Tibial artery (tissue), 4 donors: Measurements from ENCODE around the gene SCRN3.
"Not testable (repeated sequence)": the region's sequence is repeated elsewhere in the genome, so short reads cannot be mapped to it uniquely, and the experiment has no call there.

ENCODE experiments used
- DNase-seq, 2 donors: peaks; one replicate each; pipeline ENCODE4 v3.0.0-alpha.2; 2019
- H3K27ac ChIP-seq, 2 donors: fragments of 200-600 bp; sonication (generic) in 1 of 2; 1 replicate in 1 of 2; 2 replicates in 1 of 2; pipeline ENCODE4 v1.5.1; 2018 to 2019; ENCODE audit warnings: mild to moderate bottlenecking in 1 of 2
- H3K27me3 ChIP-seq, 2 donors: fragments of 200-600 bp; sonication (generic) in 1 of 2; one replicate each; pipeline versions ENCODE4 v1.5.1 to v1.6.0; 2016 to 2019
- H3K36me3 ChIP-seq, 3 donors: fragments of 200-600 bp; sonication (generic) in 2 of 3; one replicate each; pipeline ENCODE4 v1.5.1; 2016 to 2019; ENCODE audit warnings: mild to moderate bottlenecking in 2 of 3
- H3K4me1 ChIP-seq, 4 donors: fragments of 200-600 bp; sonication (generic) in 2 of 4; 1 replicate in 3 of 4; 2 replicates in 1 of 4; pipeline ENCODE4 v1.5.1; 2016 to 2019
- H3K4me3 ChIP-seq, 2 donors: fragments of 200-600 bp; sonication (generic) in 1 of 2; 1 replicate in 1 of 2; 2 replicates in 1 of 2; pipeline ENCODE4 v1.5.1; 2018 to 2019; ENCODE audit warnings: mild to moderate bottlenecking in 2 of 2
- H3K9me3 ChIP-seq, 3 donors: fragments of 200-600 bp; sonication (generic) in 1 of 3; one replicate each; pipeline ENCODE4 v1.5.1; 2016 to 2019
- intact Hi-C: fragments of 100-400 bp; cut with DNase I; formaldehyde crosslinking; loops from one replicate; pipeline ENCODE4 v1.15.0; 2023; ENCODE audit warnings: low total_unique reads
- TF ChIP-seq, protein P1 (sequence below), 2 experiments: fragments of 200-600 bp in 1 of 2; fragments of 450-650 bp in 1 of 2; IDR thresholded peaks; one replicate each; pipeline ENCODE4 v1.5.1; 2017 to 2019; ENCODE audit warnings: antibody characterized with exemption in 2 of 2, mild to moderate bottlenecking in 1 of 2, moderate library complexity in 1 of 2

Gene SCRN3

DNA sequence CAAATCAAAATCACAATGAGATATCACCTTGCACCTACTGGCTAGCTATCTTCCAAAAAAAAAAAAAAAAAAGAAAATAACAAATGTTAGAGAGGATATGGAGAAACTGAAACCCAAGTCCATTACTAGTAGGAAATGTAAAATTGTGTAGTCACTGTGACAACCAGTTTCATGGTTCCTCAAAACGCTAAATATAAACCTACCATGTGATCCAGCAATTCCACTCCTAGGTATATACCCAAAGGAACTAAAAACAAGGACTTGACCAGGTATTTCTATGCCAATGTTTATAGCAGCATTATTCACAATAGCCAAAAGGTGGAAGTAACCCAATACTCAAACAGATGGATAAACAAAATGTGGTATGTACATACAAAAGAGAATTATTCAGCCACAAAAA, 11.7 kb upstream of the SCRN3 start:
- H3K4me1 ChIP-seq, result no peaks in the 10 kb centered on the region
- no peak overlapping the region for H3K27ac ChIP-seq
- H3K27me3 ChIP-seq, result no peaks in the 10 kb centered on the region
- H3K36me3 ChIP-seq, result peaks cover 45 to 60% (median 53%) of the 10 kb centered on the region in 3 donors
- no peaks in the 10 kb centered on the region for H3K9me3 ChIP-seq
- H3K4me3 ChIP-seq, result no peak overlapping the region
- intact Hi-C loops, result no loop called here
- TF ChIP-seq, protein P1, sequence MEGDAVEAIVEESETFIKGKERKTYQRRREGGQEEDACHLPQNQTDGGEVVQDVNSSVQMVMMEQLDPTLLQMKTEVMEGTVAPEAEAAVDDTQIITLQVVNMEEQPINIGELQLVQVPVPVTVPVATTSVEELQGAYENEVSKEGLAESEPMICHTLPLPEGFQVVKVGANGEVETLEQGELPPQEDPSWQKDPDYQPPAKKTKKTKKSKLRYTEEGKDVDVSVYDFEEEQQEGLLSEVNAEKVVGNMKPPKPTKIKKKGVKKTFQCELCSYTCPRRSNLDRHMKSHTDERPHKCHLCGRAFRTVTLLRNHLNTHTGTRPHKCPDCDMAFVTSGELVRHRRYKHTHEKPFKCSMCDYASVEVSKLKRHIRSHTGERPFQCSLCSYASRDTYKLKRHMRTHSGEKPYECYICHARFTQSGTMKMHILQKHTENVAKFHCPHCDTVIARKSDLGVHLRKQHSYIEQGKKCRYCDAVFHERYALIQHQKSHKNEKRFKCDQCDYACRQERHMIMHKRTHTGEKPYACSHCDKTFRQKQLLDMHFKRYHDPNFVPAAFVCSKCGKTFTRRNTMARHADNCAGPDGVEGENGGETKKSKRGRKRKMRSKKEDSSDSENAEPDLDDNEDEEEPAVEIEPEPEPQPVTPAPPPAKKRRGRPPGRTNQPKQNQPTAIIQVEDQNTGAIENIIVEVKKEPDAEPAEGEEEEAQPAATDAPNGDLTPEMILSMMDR (IDR thresholded peaks at IDR 0.05), result no peak
- DNase-seq, result no peak

DNA sequence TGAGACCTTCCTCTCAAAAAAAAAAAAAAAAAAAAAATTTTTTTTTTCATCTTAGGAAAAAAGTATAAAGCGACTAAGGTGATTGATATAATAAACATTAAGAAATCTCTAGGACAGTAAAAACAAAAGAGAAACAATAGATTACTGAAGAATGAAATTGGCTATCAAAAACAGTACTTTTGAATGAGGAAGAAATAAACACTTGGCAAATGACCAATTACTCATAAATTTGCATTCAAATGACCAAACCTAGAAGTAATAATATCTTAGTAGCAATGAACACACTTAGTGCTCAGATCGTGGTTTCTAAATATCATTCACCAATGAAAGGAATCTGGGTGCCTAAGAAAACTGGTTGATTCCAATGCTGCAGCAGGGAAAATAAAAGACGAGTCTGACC, 10.3 kb upstream of the SCRN3 start:
- TF ChIP-seq, protein P1 (IDR thresholded peaks at IDR 0.05), result no peak
- Histone ChIP-seq H3K27me3 (no peaks in the 10 kb centered on the region), H3K4me1 (peaks cover 0 to 1% (median 0%) of the 10 kb centered on the region in 4 donors), H3K36me3 (peaks cover 31 to 55% (median 41%) of the 10 kb centered on the region in 3 donors), H3K27ac (no peak overlapping the region), H3K9me3 (no peaks in the 10 kb centered on the region), H3K4me3 (no peak overlapping the region)
- intact Hi-C loops, result no loop called here
- no peak for DNase-seq

DNA sequence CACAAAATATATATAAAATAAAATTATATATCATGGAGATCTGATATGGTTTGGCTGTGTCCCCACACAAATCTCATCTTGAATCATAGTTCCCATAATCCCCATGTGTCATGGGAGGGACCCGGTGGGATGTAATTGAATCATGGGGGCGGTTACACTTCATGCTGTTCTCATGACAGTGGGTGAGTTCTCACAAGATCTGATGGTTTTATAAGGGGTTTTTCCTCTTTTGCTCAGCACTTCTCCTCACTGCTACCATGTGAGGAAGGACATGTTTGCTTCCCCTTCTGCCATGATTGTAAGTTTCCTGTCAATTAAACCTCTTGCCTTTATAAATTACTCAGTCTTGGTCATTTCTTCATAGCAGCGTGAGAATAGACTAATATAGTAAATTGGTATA, 6.8 kb upstream of the SCRN3 start:
- H3K27me3 ChIP-seq, H3K27ac ChIP-seq, intact Hi-C loops, H3K9me3 ChIP-seq, H3K4me3 ChIP-seq, DNase-seq: not testable (repeated sequence)
- Histone ChIP-seq H3K4me1 (peaks cover 0 to 18% (median 8%) of the 10 kb centered on the region in 4 donors), H3K36me3 (peaks cover 19 to 44% (median 39%) of the 10 kb centered on the region in 3 donors)

DNA sequence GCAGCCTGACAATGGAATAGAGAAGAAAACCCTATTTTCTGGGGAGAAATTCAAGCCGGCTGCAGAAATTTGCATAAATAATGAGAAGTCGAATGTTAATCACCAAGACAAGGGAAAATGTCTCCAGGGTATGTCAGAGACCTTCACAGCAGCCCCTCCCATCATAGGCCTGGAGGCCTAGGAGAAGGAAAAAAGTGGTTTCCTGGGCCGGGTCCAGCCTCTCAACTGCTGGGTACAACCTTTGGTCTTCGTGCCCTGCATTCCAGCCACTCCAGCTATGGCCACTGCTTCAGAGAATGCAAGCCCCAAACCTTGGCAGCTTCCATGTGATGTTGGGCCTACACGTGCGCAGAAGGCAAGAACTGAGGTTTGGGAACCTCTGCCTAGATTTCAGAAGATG, 6.0 kb upstream of the SCRN3 start:
- Histone ChIP-seq H3K4me1 (peaks cover 0 to 26% (median 16%) of the 10 kb centered on the region in 4 donors), H3K9me3 (no peaks in the 10 kb centered on the region), H3K27ac (no peak overlapping the region), H3K4me3 (no peak overlapping the region), H3K36me3 (peaks cover 17 to 44% (median 32%) of the 10 kb centered on the region in 3 donors), H3K27me3 (no peaks in the 10 kb centered on the region)
- intact Hi-C loops, result no loop called here
- TF ChIP-seq, protein P1 (IDR thresholded peaks at IDR 0.05), result no peak
- DNase-seq, result no peak

DNA sequence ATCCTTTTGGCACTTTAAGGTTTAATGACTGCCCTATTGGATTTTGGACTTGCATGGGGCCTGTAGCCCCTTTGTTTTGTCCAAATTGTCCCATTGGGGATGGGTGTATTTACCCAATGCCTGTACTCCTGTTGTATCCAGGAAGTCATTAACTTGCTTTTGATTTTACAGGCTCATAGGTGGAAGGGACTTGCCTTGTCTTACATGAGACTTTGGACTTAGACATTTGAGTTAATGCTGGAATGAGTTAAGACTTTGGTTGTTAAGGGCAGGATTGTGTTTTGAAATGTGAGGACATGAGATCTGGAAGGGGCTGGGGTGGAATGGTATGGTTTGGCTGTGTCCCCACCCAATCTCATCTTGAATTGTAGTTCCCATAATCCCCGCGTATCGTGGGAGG, 5.2 kb upstream of the SCRN3 start:
- H3K27ac ChIP-seq, H3K27me3 ChIP-seq, H3K4me3 ChIP-seq, intact Hi-C loops, H3K9me3 ChIP-seq, DNase-seq: not testable (repeated sequence)
- peaks cover 0 to 28% (median 20%) of the 10 kb centered on the region in 4 donors for H3K4me1 ChIP-seq
- peaks cover 14 to 42% (median 26%) of the 10 kb centered on the region in 3 donors for H3K36me3 ChIP-seq

DNA sequence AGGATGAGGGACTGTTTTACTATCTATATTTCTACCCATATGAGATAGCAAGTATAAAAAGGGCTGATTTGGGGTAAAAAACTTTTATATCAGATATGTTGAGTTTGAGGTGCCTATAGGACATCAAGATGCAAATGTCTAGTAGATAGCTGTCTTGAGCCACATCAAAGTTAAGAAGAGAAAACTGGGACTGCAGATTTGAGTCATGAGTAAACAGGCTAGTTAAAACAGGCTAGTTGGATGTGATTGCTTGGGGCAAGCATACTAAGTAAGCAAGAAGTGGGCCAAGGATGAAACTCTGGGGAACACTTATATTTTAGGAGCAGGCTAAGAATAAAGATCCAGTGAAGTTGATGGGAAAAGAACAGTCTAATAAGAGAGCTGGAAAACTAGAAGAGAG, 2.8 kb upstream of the SCRN3 start:
- H3K36me3 ChIP-seq, result peaks cover 0 to 23% (median 12%) of the 10 kb centered on the region in 3 donors
- H3K9me3 ChIP-seq, result no peaks in the 10 kb centered on the region
- no peak for DNase-seq
- no peak overlapping the region for H3K4me3 ChIP-seq
- H3K27me3 ChIP-seq, result no peaks in the 10 kb centered on the region
- no peak overlapping the region for H3K27ac ChIP-seq
- TF ChIP-seq, protein P1 (IDR thresholded peaks at IDR 0.05), result no peak
- peaks cover 0 to 37% (median 24%) of the 10 kb centered on the region in 4 donors for H3K4me1 ChIP-seq
- intact Hi-C loops, result no loop called here
